Naive thymus-derived CD4-positive, alpha-beta T cell (primary cell): ENCODE data around the gene MYH11. TPM values are rescaled to one million over a fixed set of nuclear protein-coding genes. Genes with fewer than 3 reads are reported as not detected.

Experiments
- ATAC-seq: fragments of 150-1000 bp; cut with Tn5 transposase; 2 replicates; pipeline ENCODE4 v1.10.0; 2021; ENCODE audit warnings: mild to moderate bottlenecking, moderate library complexity
- CTCF ChIA-PET: fragments of 350-600 bp; sonication (Branson Sonifier 250); formaldehyde crosslinking; loops from one replicate; lab custom pipeline; 2021; ENCODE audit warnings: antibody characterized with exemption; lab: Charles Lee
- POLR2A ChIA-PET: fragments of 350-600 bp; sonication (Branson Sonifier 250); formaldehyde crosslinking; loops from one replicate; lab custom pipeline; 2021; ENCODE audit warnings: antibody characterized with exemption, inconsistent platforms; lab: Charles Lee
- DNase-seq, 9 donors: peaks; one replicate each; pipeline versions ENCODE4 v3.0.0 to v3.0.0-alpha.2; 2020 to 2022; ENCODE audit warnings: mixed read lengths in 1 of 9
- H3K27ac ChIP-seq: one replicate; pipeline ENCODE4 v1.7.0; 2013; ENCODE audit warnings: mild to moderate bottlenecking, low read depth, low read length, moderate library complexity
- H3K27me3 ChIP-seq, 2 donors: one replicate each; pipeline ENCODE4 v1.7.0; 2013; ENCODE audit warnings: low read length in 2 of 2, mild to moderate bottlenecking in 2 of 2, moderate library complexity in 2 of 2; ENCODE audit not compliant: control insufficient read depth in 2 of 2, insufficient read depth in 2 of 2
- H3K36me3 ChIP-seq, 3 experiments: 1 replicate in 2 of 3; 2 replicates in 1 of 3; pipeline ENCODE4 v1.7.0; 2013; ENCODE audit warnings: low read length in 3 of 3, mild to moderate bottlenecking in 3 of 3, moderate library complexity in 1 of 3; ENCODE audit not compliant: insufficient read depth in 3 of 3, control insufficient read depth in 2 of 3
- H3K4me1 ChIP-seq, 2 donors: one replicate each; pipeline ENCODE4 v1.7.0; 2013; ENCODE audit warnings: low read length in 2 of 2, mild to moderate bottlenecking in 2 of 2, moderate library complexity in 1 of 2; ENCODE audit not compliant: control insufficient read depth in 2 of 2, insufficient read depth in 2 of 2
- H3K4me3 ChIP-seq: 2 replicates; pipeline ENCODE4 v1.7.0; 2013; ENCODE audit warnings: mild to moderate bottlenecking, low read length
- H3K9me3 ChIP-seq, 3 experiments: 1 replicate in 2 of 3; 2 replicates in 1 of 3; pipeline ENCODE4 v1.7.0; 2013; ENCODE audit warnings: low read length in 3 of 3; ENCODE audit not compliant: control insufficient read depth in 2 of 3
- H3K27ac Mint-ChIP-seq, 9 donors: one replicate each; pipeline ENCODE4 v1.8.0; 2020 to 2022; ENCODE audit warnings: mixed read lengths in 9 of 9, mild to moderate bottlenecking in 8 of 9, moderate library complexity in 5 of 9, inconsistent platforms in 2 of 9
- H3K27me3 Mint-ChIP-seq, 5 donors: one replicate each; pipeline ENCODE4 v1.8.0; 2021 to 2022; ENCODE audit warnings: mixed read lengths in 5 of 5, mild to moderate bottlenecking in 1 of 5
- H3K36me3 Mint-ChIP-seq, 5 donors: one replicate each; pipeline ENCODE4 v1.8.0; 2020 to 2022; ENCODE audit warnings: mixed read lengths in 5 of 5, mild to moderate bottlenecking in 3 of 5, inconsistent platforms in 1 of 5
- H3K4me1 Mint-ChIP-seq, 7 donors: one replicate each; pipeline ENCODE4 v1.8.0; 2020 to 2022; ENCODE audit warnings: mixed read lengths in 7 of 7, mild to moderate bottlenecking in 3 of 7, inconsistent platforms in 1 of 7
- H3K4me3 Mint-ChIP-seq, 10 donors: one replicate each; pipeline ENCODE4 v1.8.0; 2020 to 2022; ENCODE audit warnings: mild to moderate bottlenecking in 10 of 10, mixed read lengths in 10 of 10, moderate library complexity in 6 of 10, inconsistent platforms in 2 of 10
- H3K9me3 Mint-ChIP-seq, 11 donors: one replicate each; pipeline ENCODE4 v1.8.0; 2020 to 2022; ENCODE audit warnings: mixed read lengths in 11 of 11, mild to moderate bottlenecking in 4 of 11, inconsistent platforms in 1 of 11, moderate library complexity in 1 of 11
- intact Hi-C, 2 donors: fragments of 100-400 bp; cut with micrococcal nuclease; formaldehyde crosslinking; loops; one replicate each; pipeline ENCODE4 v1.15.1; 2023
- polyA plus RNA-seq, 2 donors: library from polyadenylated mRNA; unstranded; fragments of 300-500 nt; fragmentation: Illumina TruSeq; gene quantifications; one replicate each; pipeline ENCODE4 v1.2.3, GENCODE V29; 2021
- total RNA-seq, 6 experiments: library from RNA in 5 of 6; stranded (reverse) in 5 of 6; gene quantifications; 1 replicate in 5 of 6; 2 replicates in 1 of 6; pipeline ENCODE4 v1.2.3 and lab custom pipeline; 2021 to 2026

Gene MYH11
- total and polyA plus RNA-seq, 7 experiments from 2014 or later, result 0.05 to 2.2 (median 0.39) TPM; not detected in 4

- peaks cover 14 to 45% (median 20%) of the 10 kb centered on the region in 5 donors for H3K36me3 Mint-ChIP-seq
- no peak for DNase-seq
- H3K4me1 ChIP-seq, result no peaks in the 10 kb centered on the region
- ChIA-PET CTCF (no interaction called here), POLR2A (no interaction called here)
- no peak overlapping the region for H3K4me3 ChIP-seq
- peaks cover 0 to 6% (median 0%) of the 10 kb centered on the region in 7 donors for H3K4me1 Mint-ChIP-seq
- peaks cover 0 to 66% (median 7%) of the 10 kb centered on the region in 3 experiments for H3K36me3 ChIP-seq
- H3K4me3 Mint-ChIP-seq, result no peak overlapping the region
- peak overlapping the region in 1 of 9 donors; percentile 46 for H3K27ac Mint-ChIP-seq
- no peaks in the 10 kb centered on the region for H3K9me3 ChIP-seq
- no peaks in the 10 kb centered on the region for H3K27me3 ChIP-seq
- no peaks in the 10 kb centered on the region for H3K9me3 Mint-ChIP-seq
- H3K27ac ChIP-seq, result no peak overlapping the region
- no peaks in the 10 kb centered on the region for H3K27me3 Mint-ChIP-seq
- no peak for ATAC-seq
- intact Hi-C loops, result no loop called here
Observed at GRCh38 chr16:15723808-15724207, 133.0 kb downstream of the MYH11 start.

- ChIA-PET CTCF (interaction anchor here (0.6 to 0.7 kb wide), 2 partner anchors 17 to 305 kb away, joined by 3 read pairs; no protein-coding TSS in a partner anchor), POLR2A (no interaction called here)
Observed at GRCh38 chr16:15721018-15721417, 135.8 kb downstream of the MYH11 start.

GRCh38 chr16:15716694-15717447 is 140.0 kb downstream of the MYH11 start:
- Histone ChIP-seq H3K36me3 (peaks cover 0 to 79% (median 0%) of the 10 kb centered on the region in 3 experiments), H3K4me1 (no peaks in the 10 kb centered on the region), H3K9me3 (no peaks in the 10 kb centered on the region), H3K27ac (no peak overlapping the region), H3K4me3 (no peak overlapping the region), H3K27me3 (no peaks in the 10 kb centered on the region)
- H3K4me1 Mint-ChIP-seq, result peaks cover 0 to 24% (median 11%) of the 10 kb centered on the region in 7 donors
- intact Hi-C loops, result no loop called here
- H3K4me3 Mint-ChIP-seq, result no peak overlapping the region
- ChIA-PET POLR2A (no interaction called here), CTCF (interaction anchor here (0.6 kb wide), 1 partner anchor 293 kb away, joined by 7 read pairs; no protein-coding TSS in a partner anchor)
- no peak for DNase-seq
- H3K27me3 Mint-ChIP-seq, result no peaks in the 10 kb centered on the region
- H3K36me3 Mint-ChIP-seq, result peaks cover 0 to 33% (median 9%) of the 10 kb centered on the region in 5 donors
- peak overlapping the region in 2 of 9 donors; percentile 34 to 54 for H3K27ac Mint-ChIP-seq
- H3K9me3 Mint-ChIP-seq, result no peaks in the 10 kb centered on the region
- ATAC-seq, result no peak

More at GRCh38 chr16:15721018-15721417, 135.8 kb downstream of the MYH11 start:
- peaks cover 0 to 6% (median 0%) of the 10 kb centered on the region in 7 donors for H3K4me1 Mint-ChIP-seq
- H3K27me3 Mint-ChIP-seq, result no peaks in the 10 kb centered on the region
- Histone ChIP-seq H3K27me3 (no peaks in the 10 kb centered on the region), H3K36me3 (peaks cover 0 to 87% (median 7%) of the 10 kb centered on the region in 3 experiments), H3K27ac (no peak overlapping the region), H3K4me3 (no peak overlapping the region), H3K9me3 (no peaks in the 10 kb centered on the region), H3K4me1 (no peaks in the 10 kb centered on the region)
- H3K36me3 Mint-ChIP-seq, result peaks cover 10 to 39% (median 17%) of the 10 kb centered on the region in 5 donors
- no peaks in the 10 kb centered on the region for H3K9me3 Mint-ChIP-seq
- DNase-seq, result no peak
- intact Hi-C loops, result no loop called here
- no peak overlapping the region for H3K27ac Mint-ChIP-seq
- H3K4me3 Mint-ChIP-seq, result no peak overlapping the region
- no peak for ATAC-seq

DNA sequence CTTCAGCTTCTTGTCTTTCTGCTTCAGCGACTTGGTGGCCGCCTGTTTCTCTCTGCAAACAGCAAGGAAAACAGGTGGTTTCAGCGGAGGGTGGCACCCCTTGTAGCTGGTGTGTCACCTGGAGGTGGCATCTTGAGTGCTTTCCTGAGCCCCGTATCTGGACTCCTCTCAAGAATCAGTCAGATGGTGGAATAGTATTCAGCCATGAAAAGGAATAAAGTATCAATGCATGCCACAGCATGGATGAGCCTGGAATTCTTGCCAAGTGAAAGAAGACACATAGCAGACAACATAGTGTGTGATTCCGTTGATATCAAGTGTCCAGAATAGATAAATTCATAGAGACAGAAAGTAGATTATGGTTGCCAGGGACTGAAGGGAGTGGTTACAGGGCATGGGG is 141.6 kb downstream of the MYH11 start:
- Mint-ChIP-seq H3K4me1 (peaks cover 5 to 27% (median 14%) of the 10 kb centered on the region in 7 donors), H3K27me3 (no peaks in the 10 kb centered on the region), H3K9me3 (no peaks in the 10 kb centered on the region), H3K36me3 (peaks cover 0 to 24% (median 5%) of the 10 kb centered on the region in 5 donors), H3K4me3 (no peak overlapping the region), H3K27ac (peak overlapping the region in 1 of 9 donors; percentile 16)
- POLR2A ChIA-PET, result no interaction called here
- no peak for ATAC-seq
- H3K4me1 ChIP-seq, result no peaks in the 10 kb centered on the region
- H3K27ac ChIP-seq, result no peak overlapping the region
- no peaks in the 10 kb centered on the region for H3K9me3 ChIP-seq
- CTCF ChIA-PET, result no interaction called here
- no peaks in the 10 kb centered on the region for H3K27me3 ChIP-seq
- intact Hi-C loops, result no loop called here
- no peak overlapping the region for H3K4me3 ChIP-seq
- peaks cover 0 to 64% (median 0%) of the 10 kb centered on the region in 3 experiments for H3K36me3 ChIP-seq
- DNase-seq, result no peak

DNA sequence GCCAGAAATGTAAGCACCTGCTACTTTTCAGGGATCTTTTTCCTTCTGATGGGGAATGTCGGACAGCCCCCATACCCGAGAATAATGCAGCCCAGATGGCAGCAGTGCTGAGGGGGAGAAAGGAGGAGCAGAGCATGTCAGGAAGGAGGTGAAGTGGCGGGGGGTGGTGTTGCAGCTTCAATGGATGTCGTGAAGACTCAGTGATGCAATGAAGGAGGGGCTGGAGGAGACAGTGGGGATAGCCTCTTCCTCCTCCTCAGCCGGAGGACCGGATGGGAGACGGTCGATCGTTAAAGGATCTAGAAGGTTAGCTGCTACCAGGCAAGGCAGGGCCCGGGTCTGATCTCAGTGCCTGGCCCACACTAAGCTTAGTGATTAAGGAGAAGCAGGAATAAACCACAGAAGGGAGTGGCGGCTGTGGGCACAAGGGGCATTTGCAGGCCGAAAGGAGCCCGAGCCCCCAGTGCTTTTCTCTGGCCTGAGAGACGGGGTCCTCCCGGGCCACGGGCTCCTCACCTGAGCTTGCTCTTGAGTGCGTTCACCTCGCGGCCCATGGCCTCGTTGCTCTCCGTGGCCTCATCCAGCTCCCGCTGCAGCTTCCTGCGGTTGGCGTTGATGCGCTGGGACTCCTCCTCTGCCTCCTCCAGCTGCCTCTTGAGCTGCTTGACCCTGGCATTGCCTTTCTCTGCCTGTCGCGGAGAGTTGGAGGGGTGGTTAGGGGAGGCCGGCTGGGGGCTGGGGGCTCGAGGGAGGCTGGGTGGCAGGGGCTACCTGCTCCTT is 142.2 kb downstream of the MYH11 start:
- peak overlapping the region in 1 of 10 donors; percentile 26 for H3K4me3 Mint-ChIP-seq
- Histone ChIP-seq H3K9me3 (no peaks in the 10 kb centered on the region), H3K36me3 (peaks cover 0 to 57% (median 0%) of the 10 kb centered on the region in 3 experiments), H3K27me3 (no peaks in the 10 kb centered on the region), H3K4me3 (no peak overlapping the region), H3K27ac (no peak overlapping the region), H3K4me1 (no peaks in the 10 kb centered on the region)
- DNase-seq (no peak), ATAC-seq (no peak)
- POLR2A ChIA-PET, result no interaction called here
- no peaks in the 10 kb centered on the region for H3K9me3 Mint-ChIP-seq
- H3K27ac Mint-ChIP-seq, result peak overlapping the region in 2 of 9 donors; percentile 33
- H3K27me3 Mint-ChIP-seq, result no peaks in the 10 kb centered on the region
- peaks cover 0 to 23% (median 4%) of the 10 kb centered on the region in 5 donors for H3K36me3 Mint-ChIP-seq
- H3K4me1 Mint-ChIP-seq, result peaks cover 5 to 27% (median 14%) of the 10 kb centered on the region in 7 donors
- intact Hi-C loops, result no loop called here
- CTCF ChIA-PET, result no interaction called here

DNA sequence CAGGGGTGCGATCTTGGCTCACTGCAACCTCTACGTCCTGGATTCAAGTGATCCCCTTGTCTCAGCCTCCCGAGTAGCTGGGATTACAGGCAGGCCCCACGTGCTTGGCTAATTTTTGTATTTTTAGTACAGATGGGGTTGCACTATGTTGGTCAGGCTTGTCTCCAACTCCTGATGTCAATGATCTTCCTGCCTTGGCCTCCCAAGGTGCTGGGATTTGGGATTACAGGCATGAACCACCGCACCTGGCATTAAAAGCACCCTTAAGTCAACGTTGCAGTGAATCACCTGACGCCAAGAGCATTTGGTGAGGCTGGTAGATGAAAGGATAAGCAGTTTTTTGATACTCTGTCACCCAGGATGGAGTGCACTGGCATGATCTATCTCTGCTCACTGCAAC is 147.8 kb downstream of the MYH11 start:
- Histone ChIP-seq H3K4me3 (no peak overlapping the region), H3K4me1 (no peaks in the 10 kb centered on the region), H3K36me3 (peaks cover 0 to 29% (median 0%) of the 10 kb centered on the region in 3 experiments), H3K27me3 (no peaks in the 10 kb centered on the region), H3K9me3 (no peaks in the 10 kb centered on the region), H3K27ac (no peak overlapping the region)
- Mint-ChIP-seq H3K9me3 (no peaks in the 10 kb centered on the region), H3K4me1 (peaks cover 11 to 32% (median 23%) of the 10 kb centered on the region in 7 donors), H3K27ac (no peak overlapping the region), H3K36me3 (peaks cover 0 to 8% (median 5%) of the 10 kb centered on the region in 5 donors), H3K4me3 (no peak overlapping the region), H3K27me3 (no peaks in the 10 kb centered on the region)
- ChIA-PET POLR2A (interaction anchor here (0.7 kb wide), 1 partner anchor 283 kb away, joined by 4 read pairs; no protein-coding TSS in a partner anchor), CTCF (no interaction called here)
- no peak for DNase-seq
- ATAC-seq, result no peak
- intact Hi-C loops, result no loop called here
